GM12873 (cell line): ENCODE results near the gene OGFR.

Experiments used
- CTCF ChIP-seq: IDR thresholded peaks from 2 replicates; pipeline ENCODE4 v1.5.1; 2012; ENCODE audit warnings: low read depth, mild to moderate bottlenecking, moderate library complexity, low read length, control low read depth; ENCODE audit not compliant: insufficient read depth; ENCODE audit errors: missing control alignments

OGFR gene

GRCh38 chr20:62799036-62799435 lies 5.6 kb upstream of the OGFR start:
- no peak for TF ChIP-seq CTCF

GRCh38 chr20:62799459-62799858 lies 5.2 kb upstream of the OGFR start:
- TF ChIP-seq CTCF, result no peak

GRCh38 chr20:62799873-62800272 lies 4.8 kb upstream of the OGFR start:
- no peak for TF ChIP-seq CTCF

GRCh38 chr20:62800314-62801259 lies 4.0 kb upstream of the OGFR start:
- TF ChIP-seq CTCF, result no peak

GRCh38 chr20:62801284-62802010 lies 3.2 kb upstream of the OGFR start:
- no peak for TF ChIP-seq CTCF

GRCh38 chr20:62802026-62802712 lies 2.5 kb upstream of the OGFR start:
- TF ChIP-seq CTCF, result no peak
